Measurements from ENCODE around the gene APC.
"Not testable (repeated sequence)": the region's sequence is repeated elsewhere in the genome, so short reads cannot be mapped to it uniquely, and the experiment has no call there.

APC gene

DNA sequence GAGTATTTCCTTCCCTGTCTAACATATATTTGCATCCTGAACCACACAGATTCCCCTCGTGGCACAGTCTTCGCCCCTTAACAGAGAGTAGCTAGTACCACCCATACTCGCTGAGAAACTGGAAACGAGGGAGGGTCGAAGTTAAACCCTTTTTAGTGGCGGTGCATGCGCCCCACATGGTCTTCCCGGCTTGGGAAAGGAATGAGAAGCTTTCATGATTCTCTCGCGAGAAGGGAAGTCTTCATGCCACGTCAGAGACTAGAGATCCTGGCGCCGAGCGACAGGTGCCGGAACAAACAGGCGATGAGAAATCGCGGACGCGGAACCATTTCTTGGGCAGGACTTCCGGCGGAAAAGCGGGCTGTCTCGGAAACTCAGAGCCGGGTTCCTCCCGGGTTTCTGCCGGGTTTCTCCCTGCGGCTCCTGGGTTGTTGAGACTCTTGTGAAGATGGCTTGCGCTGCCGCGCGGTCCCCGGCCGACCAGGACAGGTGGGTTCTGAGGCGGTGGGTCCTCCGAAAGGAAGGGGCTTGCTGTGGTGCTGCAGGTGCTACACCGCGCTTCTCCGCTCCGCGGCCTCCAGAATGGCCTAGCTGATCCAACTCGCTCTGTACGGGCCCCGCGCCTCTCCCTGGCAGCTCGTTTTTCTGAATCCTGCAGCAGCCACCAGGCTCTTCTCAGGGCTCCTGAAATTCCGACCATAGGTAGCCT, 123.4 kb downstream of the APC start, which contains the start of gene SRP19:
Gene SRP19 (plus strand): TSS at position 359 of the 709 bp plus-strand sequence. CDS start 90 bp downstream, at position 449.
- DNase-seq = peak; percentile 94

DNA sequence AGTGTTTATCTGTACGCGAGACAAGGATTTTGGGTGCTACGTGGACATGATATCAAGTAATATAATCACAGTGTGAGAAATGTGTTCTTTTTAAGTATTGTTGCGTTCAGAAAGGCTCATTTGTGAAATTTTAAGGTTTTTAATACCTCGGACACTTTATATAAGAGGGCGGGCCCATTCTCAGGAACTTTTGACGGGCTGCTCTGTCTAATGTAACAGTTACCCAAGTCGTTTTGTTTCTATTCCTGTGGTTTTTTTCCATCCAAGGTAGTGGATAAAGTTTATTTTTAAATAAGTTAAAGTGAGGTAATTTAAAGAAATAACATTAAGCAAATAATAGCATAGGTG, 123.9 kb downstream of the APC start:
- no peak for DNase-seq

DNA sequence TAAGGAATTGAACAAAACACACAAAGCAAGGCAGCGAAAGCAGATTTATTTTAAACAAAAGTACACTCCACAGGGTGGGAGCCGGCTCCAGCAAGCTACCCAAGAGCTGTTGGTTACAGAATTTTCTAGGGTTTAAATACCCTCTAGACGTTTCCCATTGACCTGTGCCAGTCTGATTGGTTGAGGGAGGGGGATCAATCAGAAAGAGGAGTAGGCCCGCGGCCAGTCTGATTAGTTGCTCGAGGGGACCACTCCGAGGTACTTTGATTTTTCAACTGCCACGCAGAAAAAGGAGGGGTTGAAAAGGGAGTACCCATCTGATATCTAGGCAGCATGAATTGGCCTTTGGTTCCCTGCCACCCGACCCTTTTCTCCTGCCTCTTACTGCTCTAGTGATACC, 124.4 kb downstream of the APC start:
- no peak for DNase-seq

DNA sequence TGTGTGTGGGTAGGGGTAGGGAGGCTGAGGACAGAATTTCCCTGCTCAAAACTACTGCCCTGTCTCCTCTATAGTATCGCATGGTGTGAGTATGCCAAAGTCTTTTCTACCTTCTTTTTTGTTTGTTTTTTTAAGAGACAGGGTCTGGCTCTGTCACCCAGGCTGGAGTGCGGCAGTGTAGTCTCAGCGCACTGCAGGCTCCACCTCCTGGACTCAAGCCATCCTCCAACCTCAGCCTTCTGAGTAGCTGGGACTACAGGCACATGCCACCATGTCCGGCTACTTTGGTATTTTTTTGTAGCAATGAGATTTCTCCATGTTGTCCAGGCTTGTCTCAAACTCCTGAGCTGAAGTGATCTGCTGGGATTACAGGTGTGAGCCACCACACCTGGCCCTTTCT, 125.9 kb downstream of the APC start:
- DNase-seq = no peak

DNA sequence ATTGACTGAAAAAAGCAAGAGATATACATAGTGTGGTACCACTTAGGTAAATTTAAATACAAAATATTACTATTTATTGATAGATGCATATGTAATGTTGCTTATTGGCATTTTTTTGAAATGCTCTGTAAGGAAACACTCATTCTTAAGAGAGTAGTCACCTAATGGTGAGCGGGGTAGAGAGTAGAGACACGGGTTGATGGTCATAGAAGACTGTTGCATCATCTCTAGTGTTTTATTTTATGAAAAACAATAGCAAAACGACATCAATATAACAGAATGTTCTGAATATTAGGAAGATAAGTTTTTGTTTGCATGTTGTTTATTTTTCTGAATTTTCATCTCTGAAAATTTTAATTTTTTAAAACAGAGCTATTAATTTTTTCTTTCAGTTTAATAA, 127.4 kb downstream of the APC start:
- DNase-seq = no peak

DNA sequence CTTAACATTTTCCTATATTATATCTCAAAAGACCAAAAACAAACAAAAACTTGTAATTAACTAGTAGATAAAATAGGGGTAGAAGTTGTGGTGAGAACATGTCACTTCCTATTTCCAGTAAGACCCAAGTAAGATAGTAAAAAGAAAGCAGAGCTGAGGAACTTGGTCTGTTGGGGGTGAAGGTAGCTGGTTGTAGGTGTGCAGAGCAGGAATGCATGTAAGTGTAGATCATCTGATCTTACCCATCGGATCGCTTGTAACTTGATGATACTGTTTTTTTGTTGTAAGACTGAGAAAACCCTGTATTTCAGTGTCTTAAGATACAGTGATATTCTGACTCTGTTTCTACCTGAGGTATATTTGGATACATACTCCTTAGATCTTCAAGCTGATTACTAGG, 129.1 kb downstream of the APC start:
- DNase-seq = no peak

DNA sequence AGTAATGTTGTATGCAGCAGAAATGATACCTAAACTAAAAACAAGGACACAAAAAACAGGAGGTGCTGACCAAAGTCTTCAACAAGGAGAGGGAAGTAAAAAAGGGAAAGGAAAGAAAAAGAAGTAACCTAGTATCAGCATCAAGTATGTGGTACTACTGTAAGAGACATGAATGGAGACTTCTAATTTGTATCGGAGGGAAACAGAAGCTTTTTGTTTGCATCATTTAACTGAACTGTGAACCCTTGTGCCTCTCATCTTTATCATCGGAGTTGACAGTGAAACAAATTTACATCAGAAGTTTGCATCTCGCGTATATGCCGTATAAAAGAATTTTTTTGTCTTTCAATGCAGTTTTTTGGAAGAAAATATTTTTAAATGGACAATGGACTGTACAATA, 129.7 kb downstream of the APC start:
- no peak for DNase-seq

DNA sequence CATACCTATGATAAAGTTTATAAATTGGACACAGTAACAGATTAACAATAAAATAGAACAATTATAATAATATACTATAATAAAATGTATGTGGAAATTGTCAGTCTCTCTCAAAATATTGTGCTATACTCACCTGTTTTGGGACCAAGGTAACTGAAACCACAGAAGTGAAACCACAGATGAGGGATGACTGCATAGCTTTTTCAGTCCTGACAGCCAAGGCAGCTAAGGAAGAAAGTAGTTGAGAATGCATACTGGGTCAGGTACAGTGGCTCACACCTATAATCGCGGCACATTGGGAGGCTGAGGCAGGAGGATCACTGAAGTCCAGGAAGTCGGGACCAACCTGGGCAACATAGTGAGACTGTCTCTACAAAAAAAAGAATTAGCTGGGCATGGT, 132.3 kb downstream of the APC start:
- no peak for DNase-seq

DNA sequence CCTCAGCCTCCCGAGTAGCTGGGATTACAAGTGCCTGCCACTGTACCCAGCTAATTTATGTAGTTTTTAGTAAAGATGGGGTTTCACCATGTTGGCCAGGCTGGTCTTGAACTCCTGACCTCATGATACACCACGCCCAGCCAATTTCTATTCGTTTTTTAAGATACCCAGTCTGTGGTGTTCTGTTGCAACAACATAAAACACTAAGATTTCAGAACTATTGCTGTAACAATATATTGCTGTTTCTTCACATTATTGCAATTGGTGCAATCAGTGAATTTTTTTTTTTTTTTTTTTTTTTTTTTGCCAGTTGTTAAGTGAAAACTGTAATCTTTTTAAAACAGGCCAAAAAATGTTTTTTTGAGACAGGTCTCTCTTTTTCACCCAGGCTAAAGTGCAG, 133.3 kb downstream of the APC start:
- no peak for DNase-seq

DNA sequence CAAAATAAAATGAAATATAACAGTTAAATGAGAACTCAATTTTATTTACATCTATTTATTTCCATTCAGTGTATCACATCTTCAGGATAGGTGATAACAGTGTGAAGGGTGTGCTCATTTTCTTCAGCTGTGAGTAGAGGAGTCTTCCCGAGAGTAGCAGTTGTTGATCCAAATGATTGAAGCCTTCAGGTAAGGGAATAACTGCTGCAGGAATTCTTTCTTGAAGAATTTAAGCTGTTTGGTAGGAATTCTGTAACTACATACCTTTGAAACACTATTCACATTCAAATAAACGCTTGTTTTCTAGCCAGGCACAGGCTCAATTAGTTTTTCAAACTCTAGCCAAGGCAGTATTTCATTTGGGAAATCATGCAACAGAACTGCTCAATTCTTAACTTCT, 138.7 kb downstream of the APC start:
- DNase-seq = no peak

DNA sequence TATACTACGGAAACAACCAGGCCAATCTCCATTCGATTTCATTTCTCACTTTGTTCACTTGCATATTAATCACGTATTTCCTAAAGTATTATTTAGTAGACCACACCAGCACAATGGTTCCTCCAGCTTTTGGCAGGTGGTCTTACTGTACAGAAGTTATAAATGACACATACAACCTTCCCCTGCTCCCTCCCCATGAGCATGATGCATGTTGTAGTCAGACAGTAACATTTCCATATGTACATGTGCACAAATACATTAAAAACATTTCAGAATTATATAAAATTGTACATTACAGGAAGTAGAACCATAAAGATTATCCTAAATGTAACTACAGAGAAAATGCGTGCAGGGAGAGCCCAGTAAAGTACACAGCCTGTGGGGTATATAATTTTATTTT, 140.4 kb downstream of the APC start:
- DNase-seq = no peak

DNA sequence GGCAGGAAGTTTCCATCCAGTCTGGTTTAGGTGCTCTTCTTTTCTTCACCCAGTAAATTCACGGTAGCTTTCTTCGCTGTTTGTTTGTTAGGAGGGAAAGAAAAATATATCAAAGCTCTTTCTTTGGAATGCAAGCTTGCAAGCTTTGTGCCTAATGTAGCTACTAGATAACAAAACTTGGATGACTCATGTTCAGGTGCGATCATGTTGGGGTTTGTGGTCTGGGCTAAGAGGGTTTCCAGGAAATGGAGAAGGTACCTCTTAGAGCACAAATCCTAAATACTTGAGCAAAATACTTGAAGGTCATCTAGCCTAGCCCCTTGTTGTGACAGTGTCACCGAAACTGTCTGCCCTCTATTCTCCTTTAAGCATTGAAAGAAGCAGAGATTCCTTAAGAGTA, 141.1 kb downstream of the APC start:
- DNase-seq = no peak

DNA sequence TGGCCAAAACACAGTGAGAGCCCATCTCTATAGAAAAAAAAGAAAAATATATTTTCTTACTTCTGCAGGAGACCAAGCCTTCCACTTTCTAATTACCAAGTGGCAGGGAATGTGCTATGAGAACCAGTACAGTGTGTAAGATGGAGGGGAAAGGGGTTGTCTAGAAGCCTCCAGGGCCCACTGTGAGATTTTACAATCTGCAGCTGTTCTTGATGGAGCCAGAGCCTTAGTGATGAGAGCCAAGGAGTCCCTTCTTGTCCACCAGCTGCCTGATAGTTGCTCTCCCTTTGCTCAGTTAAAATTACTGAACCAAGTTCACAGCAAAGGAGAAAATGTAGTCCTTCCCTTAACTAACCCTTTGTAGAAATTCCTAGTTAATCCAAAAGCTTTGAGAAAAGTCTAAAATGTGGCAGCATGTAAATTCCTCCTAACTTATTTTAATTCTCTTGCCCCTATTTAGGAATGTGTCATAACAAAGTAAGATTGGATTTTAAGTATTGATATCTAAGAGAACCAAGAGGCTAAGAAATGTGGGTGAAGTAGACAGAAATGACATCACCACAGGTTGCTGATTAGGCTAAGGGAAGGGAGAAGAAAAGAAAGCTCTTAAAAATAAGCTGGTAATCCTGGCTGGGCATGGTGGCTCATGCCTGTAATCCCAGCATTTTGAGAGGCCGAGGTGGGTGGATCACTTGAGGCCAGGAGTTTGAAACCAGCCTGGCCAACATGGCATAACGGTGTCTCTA, 142.7 kb downstream of the APC start:
- no peak for DNase-seq

DNA sequence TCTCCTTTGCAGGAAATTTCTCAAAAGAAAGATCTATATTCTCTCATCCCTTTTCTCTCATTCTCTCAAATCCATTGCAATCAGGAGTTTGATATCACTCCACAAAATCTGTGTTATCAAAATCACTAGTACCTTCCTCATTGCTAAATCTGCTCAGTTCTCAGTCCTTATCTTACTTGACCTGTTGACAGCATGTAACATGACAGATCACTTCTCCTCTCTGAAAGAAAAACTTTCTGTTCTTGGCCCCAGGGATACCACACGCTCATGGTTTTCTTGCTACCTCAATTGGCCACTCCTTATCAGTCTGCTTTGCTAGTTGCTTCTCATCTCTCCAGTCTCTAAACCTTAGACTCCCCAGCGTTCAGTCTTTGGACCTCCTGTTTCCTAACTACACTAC, 145.5 kb downstream of the APC start:
- DNase-seq = no peak

DNA sequence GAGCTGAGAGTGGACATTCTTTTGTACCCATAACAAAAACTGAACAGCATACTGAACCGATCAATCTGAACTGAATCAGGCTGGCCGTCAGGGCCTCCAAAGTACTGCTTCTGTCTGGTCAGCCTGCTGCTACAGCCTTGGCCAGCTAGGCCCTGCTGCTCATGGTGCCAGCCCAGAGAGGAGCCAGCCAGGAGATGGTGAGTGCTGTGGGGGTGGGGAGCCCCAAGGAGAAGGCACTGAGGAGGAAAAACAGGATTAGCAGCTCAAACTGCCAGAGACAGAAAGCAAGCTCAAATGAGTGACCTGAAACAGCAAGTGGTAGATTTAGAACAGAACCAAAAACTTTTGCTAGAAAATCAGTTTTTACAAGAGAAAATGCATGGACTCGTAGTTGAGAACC, 147.3 kb downstream of the APC start:
- DNase-seq = no peak

DNA sequence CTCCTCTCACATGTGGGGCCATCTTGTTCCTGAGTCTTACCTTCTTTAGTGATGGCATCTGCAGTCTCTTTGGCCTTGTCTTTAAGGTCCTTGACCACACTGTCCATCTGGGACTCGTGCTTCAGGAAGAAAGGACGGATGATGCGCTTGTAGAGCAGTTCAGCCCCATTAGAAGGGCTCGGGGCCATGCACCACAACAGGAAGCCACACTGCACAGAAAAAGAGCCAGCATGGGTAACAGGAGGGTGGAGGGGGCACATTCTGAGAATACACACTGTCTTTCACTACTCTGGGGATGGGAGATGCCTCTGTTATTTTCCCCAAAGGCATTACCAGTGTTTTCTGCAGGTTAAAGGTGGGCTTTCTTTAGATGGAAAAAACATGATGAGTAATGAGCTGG, 149.3 kb downstream of the APC start:
- no peak for DNase-seq

DNA sequence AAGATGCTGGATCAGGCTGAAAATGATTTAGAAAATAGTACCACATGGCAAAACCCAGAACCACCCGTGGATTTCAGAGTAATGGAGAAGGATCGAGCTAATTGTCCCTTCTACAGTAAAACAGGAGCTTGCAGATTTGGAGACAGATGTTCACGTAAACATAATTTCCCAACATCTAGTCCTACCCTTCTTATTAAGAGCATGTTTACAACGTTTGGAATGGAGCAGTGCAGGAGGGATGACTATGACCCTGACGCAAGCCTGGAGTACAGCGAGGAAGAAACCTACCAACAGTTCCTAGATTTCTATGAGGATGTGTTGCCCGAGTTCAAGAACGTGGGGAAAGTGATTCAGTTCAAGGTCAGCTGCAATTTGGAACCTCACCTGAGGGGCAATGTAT, 154.4 kb downstream of the APC start:
- DNase-seq = not testable (repeated sequence)

DNA sequence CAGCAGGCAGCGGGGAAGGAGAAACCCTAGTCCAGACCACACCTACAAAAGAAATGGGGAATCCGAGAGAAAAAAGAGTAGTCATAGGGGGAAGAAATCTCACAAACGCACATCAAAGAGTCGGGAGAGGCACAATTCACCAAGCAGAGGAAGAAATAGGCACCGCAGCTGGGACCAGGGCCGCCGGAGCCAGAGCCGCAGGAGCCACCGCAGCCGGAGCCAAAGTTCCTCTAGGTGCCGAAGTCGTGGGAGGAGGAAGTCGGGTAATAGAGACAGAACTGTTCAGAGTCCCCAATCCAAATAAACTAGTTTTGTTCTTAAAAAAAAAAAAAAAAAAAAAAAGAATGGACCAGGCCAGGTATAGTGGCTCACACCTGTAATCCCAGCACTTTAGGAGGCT, 155.1 kb downstream of the APC start:
- DNase-seq = no peak

DNA sequence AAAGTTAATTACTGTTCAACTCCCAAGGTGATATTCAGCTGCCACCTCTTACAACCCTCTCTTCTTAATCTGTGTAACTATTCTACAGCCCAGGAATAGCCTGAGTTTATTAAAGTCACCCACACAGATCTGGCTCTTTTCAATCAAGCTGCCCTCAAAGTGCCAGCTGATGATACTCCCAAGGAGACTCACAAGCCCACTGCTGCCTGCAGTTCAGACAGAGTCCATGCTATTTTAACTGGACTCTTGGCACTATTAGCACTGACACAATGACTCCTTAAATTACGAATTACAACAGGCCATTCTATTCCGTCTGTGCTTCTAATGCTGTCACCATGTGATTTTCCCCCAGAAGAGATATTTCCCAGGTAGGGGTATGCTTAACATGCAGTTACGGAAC, 158.0 kb downstream of the APC start:
- DNase-seq = no peak
